ENCODE results near the gene ITPK1.

GRCh38 chr14:93065272-93065730 lies 50.4 kb downstream of the ITPK1 start:
- TF ChIP-seq EZH2phosphoT487 (IDR thresholded peaks at IDR 0.05; ENCODE audit: borderline replicate concordance, low read depth, low read length) (no peak), CTCF (conservative IDR thresholded peaks at IDR 0.05; ENCODE audit: low read length) (no peak)

All from OCI-LY7 (cell line).